AG10803 (cell line): ENCODE results near the gene DNMT3B.

Source experiments
- DNase-seq: peaks from one replicate; pipeline ENCODE4 v3.0.0; 2010; ENCODE audit warnings: low read depth
- H3K4me3 ChIP-seq: 2 replicates; pipeline ENCODE4 v1.5.1; 2011; ENCODE audit warnings: mild to moderate bottlenecking, low read length, control low read depth
- TF ChIP-seq, protein P1 (sequence below): conservative IDR thresholded peaks from 2 replicates; pipeline ENCODE4 v1.5.1; 2011; ENCODE audit warnings: mild to moderate bottlenecking, low read length, control low read depth, inconsistent platforms

Gene DNMT3B

DNA sequence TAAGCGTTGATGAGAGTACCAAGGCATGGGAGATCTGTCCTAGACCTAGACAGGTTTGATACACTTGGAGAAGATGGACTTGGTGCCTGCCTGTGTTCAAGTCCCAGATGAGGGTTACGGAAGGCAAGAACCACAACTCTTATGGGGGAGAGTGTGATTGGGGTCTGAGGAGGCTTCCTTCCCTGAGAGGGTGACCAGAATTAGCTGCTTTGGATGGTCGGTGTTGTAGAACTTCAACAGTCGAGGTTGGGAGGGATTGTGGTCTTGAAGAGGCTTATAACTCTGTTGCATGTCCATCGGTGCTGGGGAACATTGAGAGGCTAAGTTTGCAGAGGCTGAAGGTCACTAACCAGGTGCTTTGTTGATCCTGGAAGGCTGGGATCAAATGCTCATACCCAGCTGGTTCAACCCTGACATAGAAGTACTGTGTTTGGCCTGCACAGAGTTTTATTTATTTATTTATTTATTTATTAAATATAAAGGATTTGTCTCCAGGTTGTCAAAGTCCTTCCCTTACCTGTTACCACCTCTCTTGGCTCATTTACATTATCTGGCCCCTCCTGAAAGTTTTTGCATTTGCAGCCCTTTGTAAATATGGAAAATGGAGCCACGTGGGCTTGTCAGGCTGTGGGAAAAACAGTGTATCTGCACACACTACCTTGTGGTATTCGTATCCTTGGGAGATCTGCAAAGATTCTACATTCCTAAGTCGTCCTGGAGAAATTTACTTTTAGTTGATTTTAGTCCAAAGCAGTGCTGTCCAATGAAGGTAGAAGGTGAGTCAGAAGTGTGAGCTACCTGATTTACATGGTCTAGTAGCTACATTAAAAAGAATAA, 80.7 kb downstream of the DNMT3B start:
- TF ChIP-seq, protein P1, sequence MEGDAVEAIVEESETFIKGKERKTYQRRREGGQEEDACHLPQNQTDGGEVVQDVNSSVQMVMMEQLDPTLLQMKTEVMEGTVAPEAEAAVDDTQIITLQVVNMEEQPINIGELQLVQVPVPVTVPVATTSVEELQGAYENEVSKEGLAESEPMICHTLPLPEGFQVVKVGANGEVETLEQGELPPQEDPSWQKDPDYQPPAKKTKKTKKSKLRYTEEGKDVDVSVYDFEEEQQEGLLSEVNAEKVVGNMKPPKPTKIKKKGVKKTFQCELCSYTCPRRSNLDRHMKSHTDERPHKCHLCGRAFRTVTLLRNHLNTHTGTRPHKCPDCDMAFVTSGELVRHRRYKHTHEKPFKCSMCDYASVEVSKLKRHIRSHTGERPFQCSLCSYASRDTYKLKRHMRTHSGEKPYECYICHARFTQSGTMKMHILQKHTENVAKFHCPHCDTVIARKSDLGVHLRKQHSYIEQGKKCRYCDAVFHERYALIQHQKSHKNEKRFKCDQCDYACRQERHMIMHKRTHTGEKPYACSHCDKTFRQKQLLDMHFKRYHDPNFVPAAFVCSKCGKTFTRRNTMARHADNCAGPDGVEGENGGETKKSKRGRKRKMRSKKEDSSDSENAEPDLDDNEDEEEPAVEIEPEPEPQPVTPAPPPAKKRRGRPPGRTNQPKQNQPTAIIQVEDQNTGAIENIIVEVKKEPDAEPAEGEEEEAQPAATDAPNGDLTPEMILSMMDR, result no peak
- DNase-seq, result no peak

GRCh38 chr20:32845786-32846185, 83.6 kb downstream of the DNMT3B start:
- no peak overlapping the region for H3K4me3 ChIP-seq
- TF ChIP-seq, protein P1, result no peak
- DNase-seq, result no peak

More for the DNA sequence above, 80.7 kb downstream of the DNMT3B start:
- no peak overlapping the region for H3K4me3 ChIP-seq

DNA sequence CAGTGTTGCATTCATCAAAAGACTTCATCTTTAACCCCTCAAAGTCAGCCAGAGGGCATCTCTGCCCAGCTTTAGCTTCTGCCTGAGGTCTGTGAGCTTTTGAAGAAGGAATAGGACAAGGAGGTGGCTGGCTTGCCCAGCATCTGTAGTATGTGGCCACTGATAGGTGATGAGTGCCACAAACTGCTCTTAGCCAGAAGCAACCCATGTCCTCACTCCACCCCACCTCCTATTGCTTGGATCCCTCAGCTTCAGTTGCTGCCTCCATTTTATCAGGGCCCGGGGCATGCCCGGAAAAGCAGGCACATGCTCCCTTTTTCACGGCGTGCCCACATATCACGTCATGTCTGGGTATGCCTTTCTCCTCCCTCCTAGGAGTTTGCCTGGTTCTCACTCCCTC, 84.7 kb downstream of the DNMT3B start:
- no peak overlapping the region for H3K4me3 ChIP-seq
- no peak for DNase-seq
- TF ChIP-seq, protein P1, result no peak

DNA sequence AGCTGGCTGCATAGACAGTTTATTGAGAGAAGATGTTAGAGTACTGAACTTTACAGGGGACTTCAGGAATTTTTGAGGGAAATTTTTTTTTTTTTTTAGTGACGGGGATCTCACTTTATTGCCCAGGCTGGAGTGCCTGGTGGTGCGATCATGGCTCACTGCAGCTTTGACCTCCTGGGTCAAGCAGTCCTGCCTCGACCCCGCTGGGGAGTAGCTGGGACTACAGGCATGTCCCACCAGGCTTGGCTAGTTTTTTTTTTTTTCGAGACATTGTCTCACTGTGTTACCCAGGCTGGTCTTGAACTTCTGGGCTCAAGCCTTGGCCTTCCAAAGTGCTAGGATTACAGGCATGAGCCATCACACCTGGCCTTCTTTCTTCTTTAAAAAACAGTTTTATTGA, 85.8 kb downstream of the DNMT3B start:
- TF ChIP-seq, protein P1, result no peak
- H3K4me3 ChIP-seq, result no peak overlapping the region
- DNase-seq, result no peak

GRCh38 chr20:32848846-32849245, 86.7 kb downstream of the DNMT3B start:
- no peak for DNase-seq
- no peak overlapping the region for H3K4me3 ChIP-seq
- TF ChIP-seq, protein P1, result no peak

DNA sequence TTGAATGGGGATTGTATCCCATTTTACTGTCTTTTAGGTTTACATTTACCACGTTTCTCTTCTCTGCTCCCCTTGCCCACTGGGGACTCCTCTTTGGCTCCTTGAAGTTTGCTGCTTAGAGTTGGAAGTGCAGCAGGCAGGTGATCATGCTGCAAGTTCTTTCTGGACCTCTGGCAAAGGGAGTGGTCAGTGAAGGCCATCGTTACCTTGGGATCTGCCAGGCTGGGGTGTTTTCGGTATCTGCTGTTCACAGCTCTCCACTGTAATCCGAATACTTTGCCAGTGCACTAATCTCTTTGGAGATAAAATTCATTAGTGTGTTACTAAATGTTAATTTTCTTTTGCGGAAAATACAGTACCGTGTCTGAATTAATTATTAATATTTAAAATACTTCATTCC, 87.4 kb downstream of the DNMT3B start:
- TF ChIP-seq, protein P1, result no peak
- no peak overlapping the region for H3K4me3 ChIP-seq
- DNase-seq, result no peak

DNA sequence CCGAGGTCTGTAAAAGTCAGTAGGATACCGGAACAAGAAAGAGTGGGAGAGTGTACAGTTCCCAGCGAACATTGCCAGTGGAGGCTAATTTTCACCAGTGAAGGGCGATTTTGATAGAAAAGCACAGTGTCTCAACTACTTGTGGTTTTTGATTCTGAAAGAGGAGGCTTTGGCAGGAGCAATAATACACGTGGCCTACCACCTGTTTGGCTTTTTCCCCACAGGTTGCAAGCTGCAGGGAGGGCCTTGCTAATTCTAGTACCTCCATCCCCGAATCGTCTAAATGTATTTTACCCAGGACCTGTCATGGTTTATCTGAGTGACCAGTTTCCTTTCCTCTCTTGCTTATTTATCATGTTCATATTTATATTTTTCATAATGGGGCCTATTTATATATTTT, 93.2 kb downstream of the DNMT3B start:
- TF ChIP-seq, protein P1, result no peak
- H3K4me3 ChIP-seq, result no peak overlapping the region
- no peak for DNase-seq
